ENCODE data around the gene WDR88.
"Not testable (repeated sequence)": the region's sequence is repeated elsewhere in the genome, so short reads cannot be mapped to it uniquely, and the experiment has no call there.

Gene WDR88

DNA sequence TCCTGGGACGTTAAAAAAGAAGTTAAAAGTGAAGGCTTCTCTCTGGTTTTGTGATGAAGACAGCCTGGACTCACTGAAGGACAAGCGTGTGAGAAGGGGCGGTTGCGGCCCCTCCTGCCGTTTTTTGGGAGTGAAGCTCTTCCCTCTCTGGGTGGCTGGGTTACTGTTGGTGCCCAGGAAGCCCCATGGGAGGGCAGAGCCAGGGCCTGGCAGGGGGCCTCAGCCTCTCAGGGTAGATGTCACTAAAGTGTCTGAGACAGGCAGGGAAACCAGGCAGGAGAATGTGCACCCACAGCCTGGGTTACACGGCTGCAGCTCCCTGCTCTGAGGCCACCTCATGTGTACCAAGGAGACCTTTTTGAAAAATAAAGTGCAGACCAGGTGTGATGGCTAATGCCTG lies 1.5 kb upstream of the WDR88 start:
- DNase-seq: no peak

DNA sequence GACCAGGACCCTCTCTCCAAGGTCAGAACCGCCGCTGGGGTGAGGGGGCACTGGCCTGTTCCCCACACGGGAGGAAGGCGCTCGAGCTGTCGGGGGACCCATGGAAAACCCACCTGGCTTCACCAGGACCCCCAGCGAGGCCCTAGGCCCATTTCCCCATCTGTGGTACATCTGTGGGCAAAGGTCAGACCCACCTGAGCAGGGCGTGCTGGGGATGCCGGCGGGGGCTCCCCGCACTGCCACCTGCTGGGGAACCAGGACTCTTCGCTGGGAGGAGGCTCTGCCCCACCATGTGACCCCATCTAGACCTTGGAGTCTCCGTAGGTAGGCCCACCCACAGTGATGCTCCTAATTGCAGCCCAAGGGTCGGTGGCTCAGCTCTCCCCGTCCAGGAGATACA lies 511 bp downstream of the WDR88 start:
- no peak for DNase-seq

- no peak for DNase-seq
Measured at GRCh38 chr19:33133438-33134031, 1.6 kb downstream of the WDR88 start.

DNA sequence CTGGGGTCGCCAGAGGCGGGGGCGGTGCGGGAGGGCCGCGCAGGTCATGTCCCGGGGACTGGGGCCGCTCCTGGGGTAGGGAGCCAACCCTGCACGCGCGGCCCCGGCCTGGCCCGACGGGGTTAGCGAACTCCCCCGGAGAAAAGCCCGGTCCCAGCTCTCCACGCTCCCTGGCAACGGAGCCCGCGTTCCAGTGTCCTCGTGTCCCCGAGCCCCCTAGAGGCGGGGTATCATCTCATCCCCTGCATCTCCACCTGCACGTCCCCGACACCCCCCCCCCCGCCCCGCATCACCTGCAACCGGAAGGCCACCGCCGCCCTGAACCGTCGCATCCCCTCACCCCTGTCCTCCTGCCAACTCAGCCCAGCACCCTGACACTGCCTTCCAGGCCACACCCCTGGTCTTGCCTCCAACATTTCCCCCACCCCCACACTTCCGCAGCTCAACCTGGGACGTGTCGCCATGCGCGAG lies 2.7 kb downstream of the WDR88 start:
- peak; percentile 47 to 56 for DNase-seq

DNA sequence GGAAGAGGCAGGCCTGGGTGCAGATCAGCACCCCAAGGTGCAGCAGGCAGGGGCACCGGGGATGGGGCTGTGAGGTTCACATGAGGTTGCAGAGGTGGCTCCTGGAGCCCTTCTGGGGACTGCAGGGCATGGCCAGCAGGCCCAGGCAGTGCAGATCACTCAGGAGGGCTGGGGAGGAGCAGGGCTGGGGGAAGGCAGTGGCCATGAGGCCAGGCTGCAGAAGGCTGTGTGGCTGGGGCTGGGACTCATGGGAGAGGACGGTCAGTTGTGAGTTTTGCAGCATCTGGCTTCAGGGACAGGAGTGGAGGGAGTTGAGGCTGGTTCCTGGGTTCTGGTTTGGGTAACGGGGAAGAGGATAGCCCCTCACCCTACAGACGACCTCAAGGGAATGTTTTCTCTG lies 7.3 kb downstream of the WDR88 start:
- DNase-seq: no peak

- DNase-seq: peak; percentile 64 to 73
Measured at GRCh38 chr19:33143897-33144405, 12.0 kb downstream of the WDR88 start.

DNA sequence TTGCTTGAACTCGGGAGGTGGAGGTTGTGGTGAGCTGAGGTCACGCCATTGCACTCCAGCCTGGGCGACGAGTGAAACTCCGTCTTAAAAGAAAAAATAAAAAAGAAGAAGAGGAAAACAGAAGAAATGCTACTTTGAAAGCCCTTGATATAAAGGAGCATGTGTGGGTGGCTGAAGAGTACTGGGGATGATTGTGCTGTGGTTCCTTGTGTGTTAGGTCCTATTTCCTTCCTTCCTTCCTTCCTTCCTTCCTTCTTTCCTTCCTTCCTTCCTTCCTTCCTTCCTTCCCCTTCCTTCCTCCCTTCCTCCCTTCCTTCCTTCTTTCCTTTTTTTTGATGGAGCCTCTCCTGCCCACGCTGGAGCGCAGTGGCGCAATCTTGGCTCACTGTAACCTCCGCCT lies 14.3 kb downstream of the WDR88 start:
- DNase-seq: no peak

DNA sequence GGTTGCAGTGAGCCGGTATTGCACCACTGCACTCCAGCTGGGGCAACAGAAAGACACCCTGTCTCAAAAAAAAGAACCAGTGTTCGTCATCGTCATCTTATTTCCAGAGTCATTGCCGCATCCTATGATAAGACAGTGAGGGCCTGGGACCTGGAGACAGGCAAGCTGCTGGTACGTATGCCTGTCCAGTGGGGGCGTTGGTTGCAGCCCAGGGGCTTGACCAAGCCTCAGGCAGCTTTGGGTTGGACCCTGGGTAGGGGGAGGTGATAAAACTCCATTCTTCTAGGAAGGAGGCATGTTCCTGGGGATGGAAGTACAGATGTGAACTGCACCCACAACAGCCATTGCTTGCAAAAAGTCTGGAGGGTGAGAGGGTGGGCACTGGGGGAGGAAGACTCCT lies 15.6 kb downstream of the WDR88 start:
- no peak for DNase-seq

DNA sequence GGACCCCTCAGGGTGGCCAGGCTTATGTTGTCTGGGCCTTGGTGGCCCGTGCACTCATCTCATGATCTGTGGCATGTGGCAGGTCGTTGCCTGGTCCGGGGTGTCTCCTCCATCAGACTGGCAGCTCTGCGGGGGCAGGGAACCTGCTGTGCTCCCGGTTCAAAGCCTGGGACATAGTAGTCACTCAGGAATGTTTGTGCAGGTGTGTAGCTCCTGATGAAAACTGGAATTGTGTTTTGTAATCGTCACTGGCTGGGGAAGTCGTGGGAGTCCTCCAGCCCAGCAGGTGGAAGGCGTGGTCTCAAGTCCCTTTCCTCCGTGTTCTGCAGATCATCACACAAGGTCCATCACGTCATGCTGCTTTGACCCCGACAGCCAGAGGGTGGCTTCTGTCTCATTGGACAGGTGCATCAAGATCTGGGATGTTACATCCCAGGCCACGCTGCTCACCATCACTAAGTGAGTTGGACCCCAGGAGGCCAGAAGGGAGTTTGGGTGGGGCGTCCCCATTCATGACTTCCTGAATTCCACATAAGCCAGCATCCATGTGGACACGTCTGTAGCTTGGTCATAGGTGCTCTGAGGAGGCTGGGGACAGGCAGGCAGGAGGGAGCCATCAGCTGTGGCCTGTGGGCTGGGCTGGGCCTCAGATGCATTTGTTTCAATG lies 19.1 kb downstream of the WDR88 start:
- DNase-seq: no peak

DNA sequence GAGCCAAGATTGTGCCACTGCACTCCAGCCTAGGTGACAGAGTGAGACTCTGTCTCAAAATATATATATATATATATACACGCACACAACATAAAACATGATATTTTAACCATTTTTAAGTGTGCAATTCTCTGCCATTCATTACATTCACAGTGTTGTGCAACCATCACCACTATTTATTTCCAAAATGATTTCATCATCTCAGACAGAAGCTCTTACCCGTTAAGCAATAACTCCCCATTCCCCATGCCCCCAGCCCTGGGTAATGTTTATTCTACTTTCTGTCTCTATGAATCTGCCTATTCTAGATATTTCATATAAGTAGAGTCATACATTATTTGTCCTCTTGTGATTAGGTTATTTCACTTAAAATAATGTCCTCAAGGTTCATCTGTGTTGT lies 20.3 kb downstream of the WDR88 start:
- DNase-seq: no peak

DNA sequence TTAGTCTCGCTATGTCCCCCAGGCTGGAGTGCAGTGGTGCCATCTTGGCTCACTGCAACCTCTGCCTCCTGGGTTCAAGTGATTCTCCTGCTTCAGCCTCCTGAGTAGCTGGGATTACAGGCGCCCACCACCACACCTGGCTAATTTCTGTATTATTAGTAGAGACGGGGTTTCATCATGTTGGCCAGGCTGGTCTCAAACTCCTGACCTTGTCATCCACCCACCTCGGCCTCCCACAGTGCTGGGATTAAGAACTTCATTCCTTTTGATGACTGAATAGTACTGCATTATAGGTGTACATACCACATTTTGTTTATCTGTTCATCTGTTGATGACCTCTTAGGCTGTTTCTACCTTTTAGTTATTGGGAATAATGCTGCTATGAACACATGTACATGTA lies 20.7 kb downstream of the WDR88 start:
- DNase-seq: not testable (repeated sequence)

- DNase-seq: not testable (repeated sequence)
Measured at GRCh38 chr19:33154313-33154712, 22.4 kb downstream of the WDR88 start.

DNA sequence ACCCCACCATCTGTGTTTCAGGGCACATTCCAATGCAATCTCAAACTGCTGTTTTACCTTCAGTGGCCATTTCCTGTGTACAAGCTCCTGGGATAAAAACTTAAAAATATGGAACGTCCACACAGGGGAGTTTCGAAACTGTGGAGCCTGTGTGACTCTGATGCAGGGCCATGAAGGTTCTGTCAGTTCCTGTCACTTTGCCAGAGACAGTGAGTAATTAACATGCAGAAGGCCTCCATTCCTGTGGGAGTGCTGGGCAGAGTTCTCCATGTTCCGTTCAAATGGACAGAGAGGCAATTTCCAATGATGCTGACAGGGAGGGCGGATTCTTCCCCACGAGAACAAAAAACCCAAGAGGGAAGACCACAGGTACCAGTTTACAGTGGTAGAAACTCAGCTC lies 24.4 kb downstream of the WDR88 start:
- no peak for DNase-seq

GRCh38 chr19:33157906-33158305 lies 26.0 kb downstream of the WDR88 start:
- DNase-seq: no peak

DNA sequence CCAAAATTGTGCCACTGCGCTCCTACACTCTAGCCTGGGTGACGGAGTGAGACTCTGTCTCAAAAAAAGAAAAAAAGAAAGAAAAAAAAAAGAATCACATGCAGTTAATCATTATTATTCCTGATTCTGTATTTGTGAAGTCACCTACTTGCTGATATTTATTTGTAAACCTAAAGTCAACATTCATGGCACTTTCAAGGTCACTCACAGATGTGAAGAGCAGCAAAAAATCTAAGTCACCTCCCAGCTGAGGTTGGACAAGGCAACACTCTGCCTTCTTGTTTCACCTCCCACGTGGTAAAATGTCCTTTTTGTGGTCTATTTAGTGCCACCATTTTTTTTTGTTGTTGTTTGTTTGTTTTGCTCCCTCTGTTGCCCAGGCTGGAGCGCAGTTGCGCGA lies 26.5 kb downstream of the WDR88 start:
- DNase-seq: no peak

- DNase-seq: no peak
Measured at GRCh38 chr19:33159149-33159548, 27.2 kb downstream of the WDR88 start.

- no peak for DNase-seq
Measured at GRCh38 chr19:33159893-33160292, 28.0 kb downstream of the WDR88 start.

DNA sequence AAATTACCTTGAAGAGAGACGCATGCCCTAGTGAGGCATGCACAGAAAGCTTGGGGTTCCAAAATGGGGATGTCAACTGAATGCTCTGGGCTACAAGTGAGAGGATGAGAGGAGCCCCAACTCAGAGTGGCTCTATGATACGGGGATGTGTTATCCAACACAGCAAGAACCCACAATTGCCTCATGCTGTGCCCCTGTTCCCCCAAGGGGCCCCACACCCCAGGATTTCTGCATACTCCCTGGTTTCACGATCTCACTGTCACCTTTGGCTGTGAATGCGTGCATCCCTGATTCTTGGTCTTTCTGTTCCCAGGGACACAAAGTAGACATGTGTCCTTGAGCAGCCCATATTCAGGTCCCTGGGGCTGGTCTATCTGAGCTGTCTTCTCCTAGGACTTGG lies 29.3 kb downstream of the WDR88 start:
- DNase-seq: no peak

GRCh38 chr19:33163481-33163880 lies 31.6 kb downstream of the WDR88 start:
- DNase-seq: no peak

DNA sequence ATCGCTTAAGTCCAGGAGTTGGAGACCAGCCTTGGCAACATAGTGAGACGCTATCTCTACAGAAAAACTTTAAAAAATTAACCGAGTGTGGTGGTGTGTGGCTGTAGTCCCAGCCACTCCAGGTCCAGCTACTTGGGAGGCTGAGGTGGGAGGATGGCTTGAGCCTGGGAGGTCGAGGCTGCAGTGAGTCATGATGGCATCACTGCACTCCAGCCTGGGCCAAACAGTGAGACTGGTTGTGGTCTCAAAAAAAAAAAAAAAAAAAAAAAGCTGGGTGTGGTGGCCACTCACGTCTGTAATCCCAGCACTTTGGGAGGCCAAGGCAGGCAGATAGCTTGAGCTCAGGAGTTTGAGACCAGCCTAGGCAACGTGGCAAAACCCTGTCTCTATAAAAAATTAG lies 34.1 kb downstream of the WDR88 start:
- not testable (repeated sequence) for DNase-seq

GRCh38 chr19:33167438-33167837 lies 35.5 kb downstream of the WDR88 start:
- no peak for DNase-seq

DNA sequence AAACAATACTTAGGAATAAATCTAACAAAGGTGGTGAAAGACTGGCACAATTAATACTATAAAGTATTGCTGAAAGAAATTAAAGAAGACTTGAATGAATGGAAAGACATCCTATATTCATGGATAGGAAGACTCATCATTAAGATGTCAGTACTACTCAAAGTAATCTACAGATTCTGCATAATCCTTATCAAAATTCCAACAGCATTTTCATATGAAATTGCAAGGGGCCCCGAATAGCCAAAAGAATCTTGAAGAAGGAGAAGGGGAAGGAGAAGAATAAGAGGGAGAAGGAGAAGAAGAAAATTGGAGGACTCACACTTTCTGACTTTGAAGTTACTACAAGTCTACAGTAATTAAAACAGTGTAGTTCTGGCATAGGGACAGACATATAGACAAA lies 36.6 kb downstream of the WDR88 start:
- no peak for DNase-seq

GRCh38 chr19:33171222-33171795 lies 39.4 kb downstream of the WDR88 start:
- no peak for DNase-seq

DNA sequence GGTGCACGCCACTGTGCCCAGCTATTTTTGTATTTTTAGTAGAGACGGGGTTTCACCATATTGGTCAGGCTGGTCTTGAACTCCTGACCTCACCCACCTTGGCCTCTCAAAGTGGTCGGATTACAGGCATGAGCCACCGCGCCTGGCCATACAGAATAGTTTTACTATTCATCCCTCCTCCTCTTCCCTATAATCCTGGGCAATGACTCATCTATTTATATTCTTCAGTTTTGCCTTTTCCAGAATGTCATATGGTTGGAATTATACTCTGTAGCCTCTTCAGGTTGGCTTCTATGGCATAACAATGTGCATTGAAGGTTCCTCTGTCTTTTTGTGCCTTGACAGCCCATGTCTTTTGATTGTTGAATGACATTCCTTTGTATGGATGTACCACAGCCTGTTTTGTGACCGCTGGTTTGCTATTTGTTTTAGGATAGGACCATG lies 40.0 kb downstream of the WDR88 start:
- no peak for DNase-seq
